Subcutaneous adipose tissue (tissue), 4 donors: ENCODE results near the gene KLHL36. TPM values are rescaled to one million over a fixed set of nuclear protein-coding genes. Genes with fewer than 3 reads are reported as not detected.

Source experiments
- CTCF ChIP-seq: fragments of 450-650 bp; IDR thresholded peaks from one replicate; pipeline ENCODE4 v1.5.1; 2016; ENCODE audit warnings: low read depth, mild to moderate bottlenecking, control low read depth, antibody characterized with exemption, moderate library complexity
- total RNA-seq, 4 donors: library from RNA; depleted of rRNA; stranded (reverse); fragments of >200 nt; gene quantifications; one replicate each; pipeline ENCODE4 v1.1.0, GENCODE V29; 2016

Gene KLHL36
- total RNA-seq, 4 donors from 2014 or later = 43.4 to 108 (median 68.5) TPM

- TF ChIP-seq CTCF = no peak
Observed at GRCh38 chr16:84638231-84638806, 10.0 kb upstream of the KLHL36 start.

DNA sequence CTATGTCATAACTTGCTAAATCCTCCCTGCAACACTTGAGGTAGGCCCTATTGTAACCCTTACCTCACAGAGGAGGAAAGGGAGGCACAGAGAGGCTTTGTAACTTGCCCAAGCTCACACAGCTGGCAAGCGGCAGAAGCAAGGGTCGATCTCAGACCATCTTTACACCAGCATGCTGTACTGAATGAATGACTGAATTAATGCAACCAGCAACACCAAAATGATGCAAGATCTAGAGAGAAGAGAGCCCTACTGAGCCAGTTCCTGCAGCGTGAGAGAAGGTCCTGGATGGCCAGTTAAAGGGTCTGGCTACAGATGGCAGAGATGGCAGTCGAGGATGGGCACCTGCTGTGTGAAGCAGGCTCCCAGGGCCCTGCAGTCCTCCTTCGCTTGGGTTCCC, 8.2 kb upstream of the KLHL36 start:
- no peak for TF ChIP-seq CTCF

DNA sequence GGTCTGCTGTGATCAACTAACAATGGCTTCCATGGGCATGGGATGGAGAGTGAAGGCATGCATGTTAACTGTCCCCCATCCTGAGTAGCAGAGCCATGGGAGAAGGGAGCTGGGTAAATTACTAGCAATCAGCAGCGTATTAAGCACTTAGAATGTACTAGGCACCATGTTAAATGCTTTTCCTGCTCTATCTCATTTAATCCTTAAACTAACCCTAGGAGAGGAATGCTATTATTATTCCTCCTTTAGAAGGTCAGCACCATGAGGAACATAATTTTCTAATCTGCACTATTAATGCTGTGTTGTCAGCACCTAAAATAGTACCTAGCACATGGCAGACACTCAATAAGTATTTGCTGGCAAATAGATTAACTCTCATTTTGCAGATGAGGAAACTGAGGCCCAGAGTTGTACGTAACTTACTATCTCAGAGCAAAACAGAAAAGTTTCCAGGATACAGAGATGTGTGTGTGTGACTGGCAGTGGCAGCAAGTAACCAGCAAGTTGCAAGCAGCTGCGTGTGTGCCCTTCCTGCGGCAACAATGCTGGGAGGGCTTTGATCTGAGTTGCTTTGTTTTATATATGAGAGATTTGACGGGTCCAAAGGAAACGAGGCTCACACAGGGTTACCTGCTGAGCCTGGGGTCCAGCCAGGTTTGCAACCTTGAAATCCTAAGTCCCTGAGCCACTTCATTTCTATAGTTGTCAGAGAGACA, 6.5 kb upstream of the KLHL36 start:
- no peak for TF ChIP-seq CTCF

DNA sequence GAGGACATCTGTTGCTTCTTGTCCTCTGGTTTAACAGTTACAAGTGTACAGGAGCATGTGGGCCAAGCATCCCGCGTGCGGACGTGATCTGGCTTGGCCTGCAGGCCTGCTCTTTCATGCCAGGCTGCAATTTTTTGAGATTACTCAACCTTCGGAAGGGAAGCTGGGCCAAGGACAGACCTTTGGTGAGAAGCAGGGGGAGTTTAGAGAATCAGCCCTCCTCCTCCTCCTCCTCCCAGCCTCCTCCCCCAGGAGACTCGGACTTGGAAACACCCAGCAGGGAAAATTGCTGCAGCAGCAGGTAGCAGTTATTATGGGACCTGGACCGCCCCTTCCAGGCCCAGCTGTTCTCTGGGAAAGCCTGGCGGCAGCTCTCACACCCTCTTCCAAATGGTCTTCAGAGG, 5.1 kb upstream of the KLHL36 start:
- TF ChIP-seq CTCF = no peak

DNA sequence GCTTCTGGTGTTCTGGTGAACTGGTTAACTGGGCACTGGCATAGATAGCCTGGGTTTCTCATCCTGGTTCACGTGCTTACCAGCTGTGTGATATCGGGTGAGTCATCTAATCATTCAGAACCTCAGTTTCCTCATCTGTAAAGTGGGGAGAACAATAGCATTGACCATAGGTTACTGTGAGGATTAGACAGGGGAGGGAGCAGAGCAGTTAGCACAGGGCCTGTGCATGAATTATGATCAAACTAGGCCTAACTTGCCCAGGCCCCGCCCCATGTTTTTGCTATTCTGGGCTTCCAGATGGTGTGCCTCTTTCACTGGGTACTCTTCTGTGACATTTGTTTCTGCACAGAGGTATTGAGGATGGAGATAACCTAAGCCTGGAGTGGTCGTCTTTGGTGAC, 4.6 kb upstream of the KLHL36 start:
- no peak for TF ChIP-seq CTCF

- TF ChIP-seq CTCF = no peak
Observed at GRCh38 chr16:84648595-84649510, 542 bp downstream of the KLHL36 start.

GRCh38 chr16:84649511-84649861, 1.2 kb downstream of the KLHL36 start:
- no peak for TF ChIP-seq CTCF
